Measurements from ENCODE around the gene ENOX1.

- TF ChIP-seq CTCF (conservative IDR thresholded peaks at IDR 0.05; ENCODE audit: low read depth, low read length) (no peak), EZH2phosphoT487 (IDR thresholded peaks at IDR 0.05; ENCODE audit: borderline replicate concordance, low read length) (no peak), EZH2 (IDR thresholded peaks at IDR 0.05; ENCODE audit: low read length, unreplicated experiment) (no peak)
These were observed 372.7 kb downstream of the ENOX1 start for GRCh38 chr13:43414111-43414510.
